Neural progenitor cell (in vitro differentiated cells): ENCODE measurements around the gene SUN1. TPM values are rescaled to one million over a fixed set of nuclear protein-coding genes. Genes with fewer than 3 reads are reported as not detected.
A peak's percentile ranks its signal among the peaks of the same experiment; 100 is the strongest.

Source experiments
- DNase-seq: peaks from one replicate; pipeline ENCODE4 v3.0.0-alpha.2; 2016; ENCODE audit warnings: low spot score
- H2AFZ ChIP-seq: fragments of 200-600 bp; sonication (generic); replicated peaks from 2 replicates; pipeline ENCODE4 v1.6.1; 2016; ENCODE audit warnings: antibody characterized with exemption
- H3F3A ChIP-seq: fragments of 200-600 bp; sonication (generic); 2 replicates; pipeline ENCODE4 v1.6.1; 2016; ENCODE audit warnings: antibody characterized with exemption, low read depth
- H3K27ac ChIP-seq: fragments of 200-600 bp; sonication (generic); 2 replicates; pipeline ENCODE4 v1.5.1; 2016; ENCODE audit warnings: mild to moderate bottlenecking
- H3K27me3 ChIP-seq: fragments of 200-600 bp; sonication (generic); 2 replicates; pipeline ENCODE4 v1.6.1; 2016; ENCODE audit warnings: mild to moderate bottlenecking, moderate library complexity
- H3K36me3 ChIP-seq: fragments of 200-600 bp; sonication (generic); 2 replicates; pipeline ENCODE4 v1.5.1; 2016
- H3K4me1 ChIP-seq: fragments of 200-600 bp; sonication (generic); 2 replicates; pipeline ENCODE4 v1.6.1; 2016; ENCODE audit warnings: mixed run types
- H3K4me2 ChIP-seq: fragments of 200-600 bp; sonication (generic); 2 replicates; pipeline ENCODE4 v1.6.1; 2016
- H3K4me3 ChIP-seq: fragments of 200-600 bp; sonication (generic); 2 replicates; pipeline ENCODE4 v1.5.1; 2016
- H3K79me2 ChIP-seq: fragments of 200-600 bp; sonication (generic); 2 replicates; pipeline ENCODE4 v1.6.1; 2016; ENCODE audit warnings: low read depth
- H3K9ac ChIP-seq: fragments of 200-600 bp; sonication (generic); 2 replicates; pipeline ENCODE4 v1.6.1; 2016
- H3K9me3 ChIP-seq: fragments of 200-600 bp; sonication (generic); 2 replicates; pipeline ENCODE4 v1.5.1; 2016; ENCODE audit warnings: low read depth
- H4K20me1 ChIP-seq: fragments of 200-600 bp; sonication (generic); 2 replicates; pipeline ENCODE4 v1.6.1; 2016; ENCODE audit warnings: low read depth
- H3K27ac Mint-ChIP-seq: 3 replicates; pipeline ENCODE4 v1.8.0; 2021; ENCODE audit warnings: mixed read lengths
- H3K27me3 Mint-ChIP-seq: 2 replicates; pipeline ENCODE4 v1.8.0; 2022; ENCODE audit warnings: low read depth, mild to moderate bottlenecking, inconsistent platforms, moderate library complexity, mixed read lengths; ENCODE audit not compliant: insufficient read depth
- H3K36me3 Mint-ChIP-seq: 3 replicates; pipeline ENCODE4 v1.8.0; 2021; ENCODE audit warnings: mixed read lengths
- H3K4me1 Mint-ChIP-seq: 3 replicates; pipeline ENCODE4 v1.8.0; 2021; ENCODE audit warnings: mixed read lengths
- H3K4me3 Mint-ChIP-seq: 3 replicates; pipeline ENCODE4 v1.8.0; 2021; ENCODE audit warnings: mild to moderate bottlenecking, moderate library complexity, mixed read lengths
- H3K9me3 Mint-ChIP-seq: 3 replicates; pipeline ENCODE4 v1.8.0; 2020; ENCODE audit warnings: mixed read lengths
- CTCF ChIP-seq: fragments of 200-600 bp; sonication (generic); IDR thresholded peaks from 2 replicates; pipeline ENCODE4 v1.5.1; 2017; ENCODE audit warnings: antibody characterized with exemption, mild to moderate bottlenecking
- EZH2 ChIP-seq: fragments of 200-600 bp; sonication (generic); IDR thresholded peaks from 2 replicates; pipeline ENCODE4 v1.6.1; 2017; ENCODE audit warnings: antibody characterized with exemption, mild to moderate bottlenecking, moderate library complexity
- EZH2phosphoT487 ChIP-seq: fragments of 200-600 bp; sonication (generic); IDR thresholded peaks from 2 replicates; pipeline ENCODE4 v1.6.1; 2017; ENCODE audit warnings: antibody characterized with exemption
- total RNA-seq: library from RNA; depleted of rRNA; stranded (reverse); fragments of >200 nt; gene quantifications from 2 replicates; pipeline ENCODE4 v1.2.3, GENCODE V29; 2015; ENCODE audit warnings: low replicate concordance

SUN1 gene
- total RNA-seq, 1 donor from 2014 or later = 104 TPM

- H3K4me3 ChIP-seq = no peak overlapping the region
- peaks cover 11% of the 10 kb centered on the region for H3K36me3 Mint-ChIP-seq
- TF ChIP-seq EZH2 (no peak), CTCF (no peak), EZH2phosphoT487 (no peak)
- peaks cover 9% of the 10 kb centered on the region for H3K4me1 Mint-ChIP-seq
- peaks cover 78% of the 10 kb centered on the region for H4K20me1 ChIP-seq
- peaks cover 5% of the 10 kb centered on the region for H3F3A ChIP-seq
- H3K79me2 ChIP-seq = peaks cover 87% of the 10 kb centered on the region
- H3K9me3 Mint-ChIP-seq = no peaks in the 10 kb centered on the region
- no peak overlapping the region for H3K9ac ChIP-seq
- no peaks in the 10 kb centered on the region for H3K9me3 ChIP-seq
- peaks cover 4% of the 10 kb centered on the region for H3K27me3 Mint-ChIP-seq
- H3K27ac ChIP-seq = no peak overlapping the region
- H2AFZ ChIP-seq = no peak overlapping the region
- no peak for DNase-seq
- H3K27ac Mint-ChIP-seq = no peak overlapping the region
- H3K36me3 ChIP-seq = no peaks in the 10 kb centered on the region
- H3K4me3 Mint-ChIP-seq = no peak overlapping the region
- H3K4me1 ChIP-seq = peaks cover 9% of the 10 kb centered on the region
- H3K27me3 ChIP-seq = no peaks in the 10 kb centered on the region
- no peak overlapping the region for H3K4me2 ChIP-seq
Observed at GRCh38 chr7:880450-880849, 48.2 kb downstream of the SUN1 start.

- Mint-ChIP-seq H3K9me3 (no peaks in the 10 kb centered on the region), H3K4me1 (peaks cover 9% of the 10 kb centered on the region), H3K36me3 (peaks cover 11% of the 10 kb centered on the region), H3K27ac (no peak overlapping the region), H3K4me3 (no peak overlapping the region), H3K27me3 (peaks cover 4% of the 10 kb centered on the region)
- Histone ChIP-seq H2AFZ (no peak overlapping the region), H3K36me3 (no peaks in the 10 kb centered on the region), H3K27ac (no peak overlapping the region), H3K27me3 (no peaks in the 10 kb centered on the region), H3F3A (no peaks in the 10 kb centered on the region), H3K4me2 (no peak overlapping the region), H3K4me3 (no peak overlapping the region), H3K9ac (no peak overlapping the region), H3K4me1 (peaks cover 9% of the 10 kb centered on the region), H3K9me3 (no peaks in the 10 kb centered on the region), H4K20me1 (peaks cover 90% of the 10 kb centered on the region), H3K79me2 (peaks cover 99% of the 10 kb centered on the region)
- no peak for DNase-seq
- no peak for TF ChIP-seq EZH2phosphoT487
- no peak for TF ChIP-seq EZH2
- no peak for TF ChIP-seq CTCF
Observed at GRCh38 chr7:881441-882234, 49.4 kb downstream of the SUN1 start.

- Histone ChIP-seq H3K36me3 (no peaks in the 10 kb centered on the region), H2AFZ (no peak overlapping the region), H4K20me1 (peaks cover 97% of the 10 kb centered on the region), H3K4me2 (no peak overlapping the region), H3K4me1 (peaks cover 9% of the 10 kb centered on the region), H3K27me3 (no peaks in the 10 kb centered on the region), H3F3A (no peaks in the 10 kb centered on the region), H3K4me3 (no peak overlapping the region), H3K27ac (no peak overlapping the region), H3K9ac (peak overlapping the region; percentile 32), H3K9me3 (no peaks in the 10 kb centered on the region), H3K79me2 (peaks cover 98% of the 10 kb centered on the region)
- no peak overlapping the region for H3K27ac Mint-ChIP-seq
- DNase-seq = no peak
- H3K27me3 Mint-ChIP-seq = peaks cover 4% of the 10 kb centered on the region
- no peak overlapping the region for H3K4me3 Mint-ChIP-seq
- H3K9me3 Mint-ChIP-seq = no peaks in the 10 kb centered on the region
- peaks cover 9% of the 10 kb centered on the region for H3K4me1 Mint-ChIP-seq
- TF ChIP-seq EZH2 = no peak
- TF ChIP-seq CTCF = no peak
- TF ChIP-seq EZH2phosphoT487 = no peak
- peaks cover 11% of the 10 kb centered on the region for H3K36me3 Mint-ChIP-seq
Observed at GRCh38 chr7:882336-883035, 50.2 kb downstream of the SUN1 start.
